ENCODE results near the gene REEP6.

- TF ChIP-seq CTCF (IDR thresholded peaks at IDR 0.05 in 4 of 5, conservative IDR thresholded peaks at IDR 0.05 in 1 of 5) (no peak), POLR2A (IDR thresholded peaks at IDR 0.05) (no peak)
Measured at GRCh38 chr19:1514295-1514661, 23.3 kb downstream of the REEP6 start.
